Liver (tissue), 9 donors: ENCODE results near the gene FBXO28. TPM values are rescaled to one million over a fixed set of nuclear protein-coding genes. Genes with fewer than 3 reads are reported as not detected.

Experiments used
- DNase-seq: peaks from one replicate; pipeline ENCODE4 v3.0.0-alpha.2; 2017; ENCODE audit warnings: low spot score
- H3K27ac ChIP-seq, 2 donors: one replicate each; pipeline ENCODE4 v1.7.0; 2013; ENCODE audit warnings: inconsistent platforms in 2 of 2, low read length in 2 of 2, control low read depth in 1 of 2, low read depth in 1 of 2, mild to moderate bottlenecking in 1 of 2
- H3K27me3 ChIP-seq, 4 donors: one replicate each; pipeline versions ENCODE4 v1.6.1 to v1.7.0; 2013; ENCODE audit warnings: low read length in 3 of 4, inconsistent platforms in 1 of 4, mild to moderate bottlenecking in 1 of 4, moderate library complexity in 1 of 4; ENCODE audit not compliant: control insufficient read depth in 4 of 4, insufficient read depth in 4 of 4
- H3K36me3 ChIP-seq, 4 donors: one replicate each; pipeline versions ENCODE4 v1.6.1 to v1.7.0; 2013; ENCODE audit warnings: low read length in 3 of 4, mild to moderate bottlenecking in 3 of 4, low read depth in 1 of 4, moderate library complexity in 1 of 4; ENCODE audit not compliant: control insufficient read depth in 4 of 4, insufficient read depth in 3 of 4
- H3K4me1 ChIP-seq, 4 donors: one replicate each; pipeline versions ENCODE4 v1.6.1 to v1.7.0; 2013; ENCODE audit warnings: low read length in 3 of 4, mild to moderate bottlenecking in 3 of 4, moderate library complexity in 1 of 4; ENCODE audit not compliant: control insufficient read depth in 4 of 4, insufficient read depth in 4 of 4
- H3K4me3 ChIP-seq, 3 donors: one replicate each; pipeline versions ENCODE4 v1.6.1 to v1.7.0; 2013; ENCODE audit warnings: low read length in 3 of 3, control low read depth in 1 of 3, low read depth in 1 of 3, mild to moderate bottlenecking in 1 of 3
- H3K9ac ChIP-seq, 2 donors: one replicate each; pipeline ENCODE4 v1.7.0; 2013; ENCODE audit warnings: low read length in 2 of 2, mild to moderate bottlenecking in 2 of 2, moderate library complexity in 2 of 2, control low read depth in 1 of 2, low read depth in 1 of 2
- H3K9me3 ChIP-seq, 4 donors: one replicate each; pipeline versions ENCODE4 v1.6.1 to v1.7.0; 2013; ENCODE audit warnings: low read length in 3 of 4; ENCODE audit not compliant: control insufficient read depth in 4 of 4
- EGR1 ChIP-seq, 2 donors: IDR thresholded peaks; 2 replicates each; pipeline ENCODE4 v1.6.1; 2016 to 2018; ENCODE audit warnings: antibody characterized with exemption in 2 of 2, low read depth in 2 of 2
- FOXA1 ChIP-seq: IDR thresholded peaks from 2 replicates; pipeline ENCODE4 v1.6.1; 2016; ENCODE audit warnings: antibody characterized with exemption
- FOXA2 ChIP-seq: IDR thresholded peaks from 2 replicates; pipeline ENCODE4 v1.6.1; 2016; ENCODE audit warnings: antibody characterized with exemption
- GABPA ChIP-seq, 2 donors: IDR thresholded peaks in 1 of 2; conservative IDR thresholded peaks in 1 of 2; 2 replicates each; pipeline ENCODE4 v1.6.1; 2016; ENCODE audit warnings: antibody characterized with exemption in 2 of 2, mild to moderate bottlenecking in 1 of 2, moderate library complexity in 1 of 2
- HNF4A ChIP-seq, 2 donors: conservative IDR thresholded peaks; 2 replicates each; pipeline ENCODE4 v1.6.1; 2016; ENCODE audit warnings: antibody characterized with exemption in 2 of 2, mild to moderate bottlenecking in 2 of 2
- HNF4G ChIP-seq: IDR thresholded peaks from 2 replicates; pipeline ENCODE4 v1.6.1; 2016; ENCODE audit warnings: antibody characterized with exemption
- JUND ChIP-seq, 2 donors: IDR thresholded peaks; 2 replicates each; pipeline ENCODE4 v1.6.1; 2016; ENCODE audit warnings: antibody characterized with exemption in 2 of 2
- NR2F2 ChIP-seq: IDR thresholded peaks from 2 replicates; pipeline ENCODE4 v1.6.1; 2016; ENCODE audit warnings: antibody characterized with exemption
- RAD21 ChIP-seq, 2 donors: IDR thresholded peaks; 2 replicates each; pipeline ENCODE4 v1.6.1; 2016; ENCODE audit warnings: antibody characterized with exemption in 2 of 2, mild to moderate bottlenecking in 2 of 2
- RXRA ChIP-seq, 2 donors: IDR thresholded peaks; 2 replicates each; pipeline ENCODE4 v1.6.1; 2017 to 2018; ENCODE audit warnings: antibody characterized with exemption in 2 of 2, mild to moderate bottlenecking in 1 of 2
- SP1 ChIP-seq: IDR thresholded peaks from 2 replicates; pipeline ENCODE4 v1.6.1; 2018; ENCODE audit warnings: antibody characterized with exemption, mild to moderate bottlenecking
- TAF1 ChIP-seq: conservative IDR thresholded peaks from 2 replicates; pipeline ENCODE4 v1.6.1; 2016; ENCODE audit warnings: antibody characterized with exemption, mild to moderate bottlenecking
- YY1 ChIP-seq: IDR thresholded peaks from 2 replicates; pipeline ENCODE4 v1.6.1; 2016; ENCODE audit warnings: antibody characterized with exemption, mild to moderate bottlenecking
- WGBS: extraction: QIAGEN DNeasy Blood & Tissue Kit; methylation state at CpG from one replicate; pipeline ENCODE4 v1.1.7; 2013; 5-methylcytosine and 5-hydroxymethylcytosine counted together
- polyA plus RNA-seq, 2 donors: library from polyadenylated mRNA; stranded (reverse) in 1 of 2; unstranded in 1 of 2; fragments of 200-250 nt in 1 of 2; fragments of >200 nt in 1 of 2; fragmentation: Nextera tagmentation in 1 of 2; extraction: Ambion mirVana in 1 of 2; gene quantifications; one replicate each; pipeline versions ENCODE4 v1.2.1 to v1.2.3, GENCODE V29; 2013 to 2015
- total RNA-seq, 2 donors: library from RNA; depleted of rRNA; stranded (reverse); fragments of >200 nt; gene quantifications; one replicate each; pipeline ENCODE4 v1.2.3, GENCODE V29; 2014
- TF ChIP-seq, protein P1 (sequence below): IDR thresholded peaks from 2 replicates; pipeline ENCODE4 v1.6.1; 2016; ENCODE audit warnings: antibody characterized with exemption
- TF ChIP-seq, protein P2 (sequence below): fragments of 150-350 bp; IDR thresholded peaks from 2 replicates; pipeline ENCODE4 v1.5.1; 2017; ENCODE audit warnings: improper control_type of control experiment, low read depth, low read length; ENCODE audit not compliant: missing input control
- TF ChIP-seq, protein P3 (sequence below): IDR thresholded peaks from 2 replicates; pipeline ENCODE4 v1.6.1; 2016; ENCODE audit warnings: antibody characterized with exemption
- TF ChIP-seq, protein P4 (sequence below): IDR thresholded peaks from 2 replicates; pipeline ENCODE4 v1.6.1; 2016; ENCODE audit warnings: antibody characterized with exemption, mild to moderate bottlenecking
- TF ChIP-seq, protein P5 (sequence below): IDR thresholded peaks from 2 replicates; pipeline ENCODE4 v1.6.1; 2016; ENCODE audit warnings: antibody characterized with exemption
- donor health status: healthy.
- donor health status: healthy.
- donor health status: healthy.
- donor health status: healthy.
- donor health status: healthy.

Gene FBXO28
- total and polyA plus RNA-seq, 4 donors: 6.7 to 23.1 (median 13.1) TPM

DNA sequence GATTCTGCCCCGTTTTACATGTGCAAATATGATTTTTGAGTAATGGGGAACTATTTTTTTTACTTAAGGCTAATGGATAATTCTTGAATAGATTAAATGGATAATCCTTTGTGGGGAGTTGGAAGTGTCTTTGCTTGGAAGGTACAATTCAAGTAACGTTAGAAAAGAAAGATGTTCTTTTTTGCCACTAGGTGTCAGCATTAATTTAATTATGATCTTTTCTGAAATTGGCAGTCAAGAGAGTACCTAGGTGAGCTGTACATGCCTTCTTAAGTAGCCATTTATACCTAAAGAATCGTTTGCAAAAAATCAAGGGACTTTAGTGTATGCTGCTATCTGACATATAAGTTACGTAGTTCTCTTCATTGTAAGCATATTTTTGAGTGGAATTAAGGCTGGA lies 2.2 kb downstream of the FBXO28 start:
- no peak overlapping the region for H3K4me3 ChIP-seq
- no peaks in the 10 kb centered on the region for H3K27me3 ChIP-seq
- 8% methylated on average over 4 of the region's 4 CpGs for WGBS
- H3K27ac ChIP-seq: no peak overlapping the region
- peaks cover 2 to 31% (median 21%) of the 10 kb centered on the region in 4 donors for H3K4me1 ChIP-seq
- no peaks in the 10 kb centered on the region for H3K9me3 ChIP-seq
- H3K36me3 ChIP-seq: peaks cover 0 to 1% (median 0%) of the 10 kb centered on the region in 4 donors
- TF ChIP-seq HNF4G (no peak), FOXA1 (peak; percentile 22), TAF1 (no peak), FOXA2 (no peak), EGR1 (IDR thresholded peaks at IDR 0.05; ENCODE audit: low read depth in 2 of 2) (no peak), RAD21 (IDR thresholded peaks at IDR 0.05) (peak; percentile 81), JUND (IDR thresholded peaks at IDR 0.05) (peak in 1 of 2 donors; percentile 20), SP1 (no peak), NR2F2 (no peak), GABPA (IDR thresholded peaks at IDR 0.05 in 1 of 2, conservative IDR thresholded peaks at IDR 0.05 in 1 of 2) (no peak), YY1 (peak; percentile 60), HNF4A (conservative IDR thresholded peaks at IDR 0.05) (peak in 1 of 2 donors; percentile 15), RXRA (IDR thresholded peaks at IDR 0.05) (peak in 1 of 2 donors; percentile 27)
- TF ChIP-seq, protein P1, sequence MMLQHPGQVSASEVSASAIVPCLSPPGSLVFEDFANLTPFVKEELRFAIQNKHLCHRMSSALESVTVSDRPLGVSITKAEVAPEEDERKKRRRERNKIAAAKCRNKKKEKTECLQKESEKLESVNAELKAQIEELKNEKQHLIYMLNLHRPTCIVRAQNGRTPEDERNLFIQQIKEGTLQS: peak; percentile 16
- TF ChIP-seq, protein P2, sequence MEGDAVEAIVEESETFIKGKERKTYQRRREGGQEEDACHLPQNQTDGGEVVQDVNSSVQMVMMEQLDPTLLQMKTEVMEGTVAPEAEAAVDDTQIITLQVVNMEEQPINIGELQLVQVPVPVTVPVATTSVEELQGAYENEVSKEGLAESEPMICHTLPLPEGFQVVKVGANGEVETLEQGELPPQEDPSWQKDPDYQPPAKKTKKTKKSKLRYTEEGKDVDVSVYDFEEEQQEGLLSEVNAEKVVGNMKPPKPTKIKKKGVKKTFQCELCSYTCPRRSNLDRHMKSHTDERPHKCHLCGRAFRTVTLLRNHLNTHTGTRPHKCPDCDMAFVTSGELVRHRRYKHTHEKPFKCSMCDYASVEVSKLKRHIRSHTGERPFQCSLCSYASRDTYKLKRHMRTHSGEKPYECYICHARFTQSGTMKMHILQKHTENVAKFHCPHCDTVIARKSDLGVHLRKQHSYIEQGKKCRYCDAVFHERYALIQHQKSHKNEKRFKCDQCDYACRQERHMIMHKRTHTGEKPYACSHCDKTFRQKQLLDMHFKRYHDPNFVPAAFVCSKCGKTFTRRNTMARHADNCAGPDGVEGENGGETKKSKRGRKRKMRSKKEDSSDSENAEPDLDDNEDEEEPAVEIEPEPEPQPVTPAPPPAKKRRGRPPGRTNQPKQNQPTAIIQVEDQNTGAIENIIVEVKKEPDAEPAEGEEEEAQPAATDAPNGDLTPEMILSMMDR: peak; percentile 52
- TF ChIP-seq, protein P3, sequence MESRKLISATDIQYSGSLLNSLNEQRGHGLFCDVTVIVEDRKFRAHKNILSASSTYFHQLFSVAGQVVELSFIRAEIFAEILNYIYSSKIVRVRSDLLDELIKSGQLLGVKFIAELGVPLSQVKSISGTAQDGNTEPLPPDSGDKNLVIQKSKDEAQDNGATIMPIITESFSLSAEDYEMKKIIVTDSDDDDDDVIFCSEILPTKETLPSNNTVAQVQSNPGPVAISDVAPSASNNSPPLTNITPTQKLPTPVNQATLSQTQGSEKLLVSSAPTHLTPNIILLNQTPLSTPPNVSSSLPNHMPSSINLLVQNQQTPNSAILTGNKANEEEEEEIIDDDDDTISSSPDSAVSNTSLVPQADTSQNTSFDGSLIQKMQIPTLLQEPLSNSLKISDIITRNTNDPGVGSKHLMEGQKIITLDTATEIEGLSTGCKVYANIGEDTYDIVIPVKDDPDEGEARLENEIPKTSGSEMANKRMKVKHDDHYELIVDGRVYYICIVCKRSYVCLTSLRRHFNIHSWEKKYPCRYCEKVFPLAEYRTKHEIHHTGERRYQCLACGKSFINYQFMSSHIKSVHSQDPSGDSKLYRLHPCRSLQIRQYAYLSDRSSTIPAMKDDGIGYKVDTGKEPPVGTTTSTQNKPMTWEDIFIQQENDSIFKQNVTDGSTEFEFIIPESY: no peak
- TF ChIP-seq, protein P4, sequence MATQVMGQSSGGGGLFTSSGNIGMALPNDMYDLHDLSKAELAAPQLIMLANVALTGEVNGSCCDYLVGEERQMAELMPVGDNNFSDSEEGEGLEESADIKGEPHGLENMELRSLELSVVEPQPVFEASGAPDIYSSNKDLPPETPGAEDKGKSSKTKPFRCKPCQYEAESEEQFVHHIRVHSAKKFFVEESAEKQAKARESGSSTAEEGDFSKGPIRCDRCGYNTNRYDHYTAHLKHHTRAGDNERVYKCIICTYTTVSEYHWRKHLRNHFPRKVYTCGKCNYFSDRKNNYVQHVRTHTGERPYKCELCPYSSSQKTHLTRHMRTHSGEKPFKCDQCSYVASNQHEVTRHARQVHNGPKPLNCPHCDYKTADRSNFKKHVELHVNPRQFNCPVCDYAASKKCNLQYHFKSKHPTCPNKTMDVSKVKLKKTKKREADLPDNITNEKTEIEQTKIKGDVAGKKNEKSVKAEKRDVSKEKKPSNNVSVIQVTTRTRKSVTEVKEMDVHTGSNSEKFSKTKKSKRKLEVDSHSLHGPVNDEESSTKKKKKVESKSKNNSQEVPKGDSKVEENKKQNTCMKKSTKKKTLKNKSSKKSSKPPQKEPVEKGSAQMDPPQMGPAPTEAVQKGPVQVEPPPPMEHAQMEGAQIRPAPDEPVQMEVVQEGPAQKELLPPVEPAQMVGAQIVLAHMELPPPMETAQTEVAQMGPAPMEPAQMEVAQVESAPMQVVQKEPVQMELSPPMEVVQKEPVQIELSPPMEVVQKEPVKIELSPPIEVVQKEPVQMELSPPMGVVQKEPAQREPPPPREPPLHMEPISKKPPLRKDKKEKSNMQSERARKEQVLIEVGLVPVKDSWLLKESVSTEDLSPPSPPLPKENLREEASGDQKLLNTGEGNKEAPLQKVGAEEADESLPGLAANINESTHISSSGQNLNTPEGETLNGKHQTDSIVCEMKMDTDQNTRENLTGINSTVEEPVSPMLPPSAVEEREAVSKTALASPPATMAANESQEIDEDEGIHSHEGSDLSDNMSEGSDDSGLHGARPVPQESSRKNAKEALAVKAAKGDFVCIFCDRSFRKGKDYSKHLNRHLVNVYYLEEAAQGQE: no peak
- TF ChIP-seq, protein P5, sequence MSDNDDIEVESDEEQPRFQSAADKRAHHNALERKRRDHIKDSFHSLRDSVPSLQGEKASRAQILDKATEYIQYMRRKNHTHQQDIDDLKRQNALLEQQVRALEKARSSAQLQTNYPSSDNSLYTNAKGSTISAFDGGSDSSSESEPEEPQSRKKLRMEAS: no peak
- DNase-seq: no peak
- H3K9ac ChIP-seq: peak overlapping the region; percentile 47 to 68
